ENCODE data around the gene EXOSC3. TPM values are rescaled to one million over a fixed set of nuclear protein-coding genes. Genes with fewer than 3 reads are reported as not detected.

Gene EXOSC3
- total and polyA plus RNA-seq, 10 of the 15 experiments (the other 5 are each of a cell fraction or from before 2014, with no cell fraction given) = 8.2 to 161 (median 61.4) TPM

- intact Hi-C loops (cut with micrococcal nuclease; ENCODE audit: unreplicated experiment) (no loop called here), in situ Hi-C loops (cut with MboI) (no loop called here)
- ATAC-seq (no peak), DNase-seq (ENCODE audit: low read depth, low spot score) (no peak), FAIRE-seq (no peak)
- ChIA-PET SMC1A (ENCODE audit: uncharacterized antibody, unreplicated experiment) (interaction anchor here (0.6 to 1.0 kb wide), 2 partner anchors 30 to 246 kb away, joined by 3 to 4 read pairs; no protein-coding TSS in a partner anchor), CTCF (interaction anchor here (0.6 to 0.9 kb wide), 2 partner anchors 9 to 10 kb away, joined by 3 read pairs; no protein-coding TSS in a partner anchor), POLR2A (interaction anchor here (1.3 kb wide), 1 partner anchor 43 kb away, joined by 3 read pairs; the partner anchor contains the start of gene EXOSC3), RAD21 (ENCODE audit: unreplicated experiment) (no interaction called here)
- Histone ChIP-seq H3K4me2 (ENCODE audit: control insufficient read depth, insufficient read depth) (no peak overlapping the region), H3K27me3 (replicated peaks in 1 of 2; ENCODE audit: control insufficient read depth in 2 of 2, insufficient read depth in 2 of 2, low read length in 1 of 2) (no peaks in the 10 kb centered on the region), H3K79me2 (ENCODE audit: control insufficient read depth, insufficient read depth, low read length) (no peaks in the 10 kb centered on the region), H2AFZ (ENCODE audit: control insufficient read depth, low read depth, low read length) (no peak overlapping the region), H3K9ac (ENCODE audit: control insufficient read depth, insufficient read depth, low read length) (no peak overlapping the region), H3K4me1 (ENCODE audit: control insufficient read depth, insufficient read depth, low read length) (no peaks in the 10 kb centered on the region), H3K9me3 (replicated peaks; ENCODE audit: control insufficient read depth, insufficient read depth, low read length) (no peaks in the 10 kb centered on the region; the same call in 2 of the 3 replicates), H3K27ac (ENCODE audit: control insufficient read depth, insufficient read depth) (no peak overlapping the region), H4K20me1 (ENCODE audit: control insufficient read depth, insufficient read depth) (no peaks in the 10 kb centered on the region), H3K4me3 (no peak overlapping the region), H3K36me3 (ENCODE audit: control insufficient read depth in 2 of 2, insufficient read depth in 2 of 2, low read length in 1 of 2) (peaks cover 0 to 5% of the 10 kb centered on the region in 2 experiments; a peak in 3 of 4 replicates)
- no TSS peak for BruUV-seq (replicated peaks)
- 97% methylated on average over 4 of the region's 4 CpGs for WGBS (ENCODE audit: insufficient coverage, insufficient replicate concordance, low lambda C conversion rate, missing lambda C conversion rate)
- TF ChIP-seq MXI1 (IDR thresholded peaks at IDR 0.05; ENCODE audit: low read depth, low read length) (no peak), USF2 (IDR thresholded peaks at IDR 0.05; ENCODE audit: borderline replicate concordance, low read depth, low read length) (no peak), SREBF1 (IDR thresholded peaks at IDR 0.05; ENCODE audit: low read length) (no peak), TARDBP (IDR thresholded peaks at IDR 0.05; ENCODE audit: borderline replicate concordance) (no peak), IRF3 (IDR thresholded peaks at IDR 0.05) (no peak), MYC (IDR thresholded peaks at IDR 0.05; ENCODE audit: insufficient read depth, insufficient read length, insufficient replicate concordance, low read length, severe bottlenecking) (no peak), E2F8 (IDR thresholded peaks at IDR 0.05; ENCODE audit: low read depth, partially characterized antibody) (no peak), FOXM1 (IDR thresholded peaks at IDR 0.05; ENCODE audit: low read depth, low read length) (no peak), POLR2A (IDR thresholded peaks at IDR 0.05; ENCODE audit: low read depth, low read length) (no peak), ZBTB11 (CRISPR knock-in tag; IDR thresholded peaks at IDR 0.05) (no peak), EZH2 (IDR thresholded peaks at IDR 0.05; ENCODE audit: borderline replicate concordance, control insufficient read depth, low read depth, low read length) (no peak), BHLHE40 (IDR thresholded peaks at IDR 0.05; ENCODE audit: borderline replicate concordance in 1 of 2, low read depth in 2 of 2, low read length in 1 of 2) (no peak), SREBF2 (IDR thresholded peaks at IDR 0.05; ENCODE audit: low read length) (no peak), NR2C1 (IDR thresholded peaks at IDR 0.05) (no peak), TCF12 (IDR thresholded peaks at IDR 0.05; ENCODE audit: low read depth, low read length) (no peak), HDAC2 (IDR thresholded peaks at IDR 0.05) (no peak)
Measured at GRCh38 chr9:37827483-37828165, 42.8 kb upstream of the EXOSC3 start.
